PC-9 (cell line): ENCODE measurements around the gene ELANE. TPM values are rescaled to one million over a fixed set of nuclear protein-coding genes. Genes with fewer than 3 reads are reported as not detected.

Experiments
- Bru-seq: library from RNA; stranded (reverse); fragments of 400-500 nt; gene quantifications from one replicate; lab custom pipeline; 2021; lab: Mats Ljungman, UMichigan
- BruChase-seq, 2 experiments: library from RNA; stranded (reverse); fragments of 400-500 nt; gene quantifications; one replicate each; lab custom pipeline; 2021; lab: Mats Ljungman, UMichigan
- BruUV-seq: library from RNA; stranded (reverse); fragments of 400-500 nt; replicated peaks from 2 replicates; lab custom pipeline; 2021; lab: Mats Ljungman, UMichigan
- CTCF ChIA-PET: fragments of 300-600 bp; sonication (Branson Sonifier 250); formaldehyde crosslinking; loops from one replicate; lab custom pipeline; 2022; ENCODE audit warnings: antibody characterized with exemption; lab: Charles Lee
- POLR2A ChIA-PET: fragments of 300-600 bp; sonication (Branson Sonifier 250); formaldehyde crosslinking; loops from one replicate; lab custom pipeline; 2022; ENCODE audit warnings: antibody characterized with exemption; ENCODE audit not compliant: unreplicated experiment; lab: Charles Lee
- DNase-seq, 2 experiments: peaks; one replicate each; pipeline versions ENCODE4 v3.0.0 to v3.0.0-alpha.2; 2015 to 2022; ENCODE audit warnings: mixed read lengths in 1 of 2
- H2AFZ ChIP-seq: fragments of 200-600 bp; sonication (generic); 2 replicates; pipeline ENCODE4 v1.8.1; 2017; ENCODE audit warnings: antibody characterized with exemption
- H3F3A ChIP-seq: fragments of 200-600 bp; sonication (generic); 2 replicates; pipeline ENCODE4 v1.8.1; 2017; ENCODE audit warnings: antibody characterized with exemption, mild to moderate bottlenecking, low read depth; ENCODE audit not compliant: insufficient read depth
- H3K27ac ChIP-seq: fragments of 200-600 bp; sonication (generic); 2 replicates; pipeline ENCODE4 v1.6.1; 2016; ENCODE audit warnings: mixed run types
- H3K27me3 ChIP-seq: fragments of 200-600 bp; sonication (generic); 2 replicates; pipeline ENCODE4 v1.6.1; 2016; ENCODE audit warnings: low read depth, mixed run types; ENCODE audit not compliant: insufficient read depth
- H3K36me3 ChIP-seq: fragments of 200-600 bp; sonication (generic); 2 replicates; pipeline ENCODE4 v1.6.1; 2016; ENCODE audit warnings: low read depth, mixed run types
- H3K4me1 ChIP-seq: fragments of 200-600 bp; sonication (generic); replicated peaks from 2 replicates; pipeline ENCODE4 v1.6.1; 2016; ENCODE audit warnings: mixed run types; ENCODE audit not compliant: insufficient read depth
- H3K4me2 ChIP-seq: fragments of 200-600 bp; sonication (generic); 2 replicates; pipeline ENCODE4 v1.6.1; 2017; ENCODE audit warnings: mixed run types
- H3K4me3 ChIP-seq: fragments of 200-600 bp; sonication (generic); 2 replicates; pipeline ENCODE4 v1.6.1; 2016; ENCODE audit warnings: mixed run types
- H3K79me2 ChIP-seq: fragments of 200-600 bp; sonication (generic); 2 replicates; pipeline ENCODE4 v1.6.1; 2017; ENCODE audit warnings: low read depth, mixed run types
- H3K9me2 ChIP-seq: fragments of 200-600 bp; sonication (generic); 2 replicates; pipeline ENCODE4 v1.8.1; 2017; ENCODE audit warnings: mild to moderate bottlenecking; ENCODE audit not compliant: insufficient read depth
- H3K9me3 ChIP-seq: fragments of 200-600 bp; sonication (generic); 2 replicates; pipeline ENCODE4 v1.8.1; 2016; ENCODE audit warnings: low read depth; ENCODE audit not compliant: insufficient read depth
- H4K20me1 ChIP-seq: fragments of 200-600 bp; sonication (generic); 2 replicates; pipeline ENCODE4 v1.8.1; 2017; ENCODE audit not compliant: insufficient read depth
- EZH2 ChIP-seq: fragments of 200-600 bp; sonication (generic); IDR thresholded peaks from 2 replicates; pipeline ENCODE4 v1.8.0; 2017; ENCODE audit warnings: antibody characterized with exemption, low read depth
- intact Hi-C: fragments of 100-400 bp; cut with micrococcal nuclease; formaldehyde crosslinking; loops from one replicate; pipeline ENCODE4 v1.10.0; 2022; ENCODE audit not compliant: unreplicated experiment
- long read RNA-seq: library from polyadenylated mRNA; stranded (forward); transcript quantifications from one replicate; pipeline ENCODE4 v2.0.0, GENCODE V29; 2022
- total RNA-seq: library from RNA; stranded (reverse); gene quantifications from 2 replicates; pipeline ENCODE4 v1.2.3, GENCODE V29; 2021
- TF ChIP-seq, protein P1 (sequence below): fragments of 200-600 bp; sonication (generic); conservative IDR thresholded peaks from 2 replicates; pipeline ENCODE4 v1.6.1; 2017; ENCODE audit warnings: mixed run types, antibody characterized with exemption, mild to moderate bottlenecking, moderate library complexity

Gene ELANE
- not detected in 2 replicates for total RNA-seq
- not detected for Bru-seq, nascent RNA
- BruChase-seq, experiment 1, labeled RNA remaining after a 2-hour chase = not detected
- BruChase-seq, experiment 2, labeled RNA remaining after a 6-hour chase = not detected
- long read RNA-seq = 0 reads

DNA sequence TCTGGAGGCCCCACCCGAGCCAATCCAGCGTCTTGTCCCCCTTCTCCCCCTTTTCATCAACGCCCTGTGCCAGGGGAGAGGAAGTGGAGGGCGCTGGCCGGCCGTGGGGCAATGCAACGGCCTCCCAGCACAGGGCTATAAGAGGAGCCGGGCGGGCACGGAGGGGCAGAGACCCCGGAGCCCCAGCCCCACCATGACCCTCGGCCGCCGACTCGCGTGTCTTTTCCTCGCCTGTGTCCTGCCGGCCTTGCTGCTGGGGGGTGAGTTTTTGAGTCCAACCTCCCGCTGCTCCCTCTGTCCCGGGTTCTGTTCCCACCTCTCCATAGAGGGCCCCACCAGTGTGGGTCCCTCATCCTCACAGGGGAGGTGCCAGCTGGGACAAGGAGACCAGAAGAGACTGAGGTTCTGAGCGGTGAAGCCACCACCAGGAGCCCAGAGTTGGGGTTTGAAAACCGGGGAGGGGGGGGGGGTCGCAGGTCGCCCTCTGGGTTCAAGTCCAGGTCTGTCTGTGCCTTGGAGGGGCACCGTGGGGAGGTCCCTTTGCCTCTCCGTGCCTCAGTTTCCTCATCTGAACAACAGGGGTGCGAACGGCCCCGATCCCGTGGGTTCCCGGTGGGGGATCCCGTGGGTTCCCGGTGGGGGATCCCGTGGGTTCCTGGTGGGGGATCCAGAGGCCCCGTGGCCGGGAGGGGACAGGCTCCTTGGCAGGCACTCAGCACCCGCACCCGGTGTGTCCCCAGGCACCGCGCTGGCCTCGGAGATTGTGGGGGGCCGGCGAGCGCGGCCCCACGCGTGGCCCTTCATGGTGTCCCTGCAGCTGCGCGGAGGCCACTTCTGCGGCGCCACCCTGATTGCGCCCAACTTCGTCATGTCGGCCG is at the start of gene ELANE:
Gene ELANE, plus strand, starts transcription at position 168 of the 878 bp plus-strand sequence. Its CDS starts 26 bp downstream, at position 194.
- no peak for TF ChIP-seq EZH2
- TF ChIP-seq, protein P1, sequence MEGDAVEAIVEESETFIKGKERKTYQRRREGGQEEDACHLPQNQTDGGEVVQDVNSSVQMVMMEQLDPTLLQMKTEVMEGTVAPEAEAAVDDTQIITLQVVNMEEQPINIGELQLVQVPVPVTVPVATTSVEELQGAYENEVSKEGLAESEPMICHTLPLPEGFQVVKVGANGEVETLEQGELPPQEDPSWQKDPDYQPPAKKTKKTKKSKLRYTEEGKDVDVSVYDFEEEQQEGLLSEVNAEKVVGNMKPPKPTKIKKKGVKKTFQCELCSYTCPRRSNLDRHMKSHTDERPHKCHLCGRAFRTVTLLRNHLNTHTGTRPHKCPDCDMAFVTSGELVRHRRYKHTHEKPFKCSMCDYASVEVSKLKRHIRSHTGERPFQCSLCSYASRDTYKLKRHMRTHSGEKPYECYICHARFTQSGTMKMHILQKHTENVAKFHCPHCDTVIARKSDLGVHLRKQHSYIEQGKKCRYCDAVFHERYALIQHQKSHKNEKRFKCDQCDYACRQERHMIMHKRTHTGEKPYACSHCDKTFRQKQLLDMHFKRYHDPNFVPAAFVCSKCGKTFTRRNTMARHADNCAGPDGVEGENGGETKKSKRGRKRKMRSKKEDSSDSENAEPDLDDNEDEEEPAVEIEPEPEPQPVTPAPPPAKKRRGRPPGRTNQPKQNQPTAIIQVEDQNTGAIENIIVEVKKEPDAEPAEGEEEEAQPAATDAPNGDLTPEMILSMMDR = no peak
- Histone ChIP-seq H3K79me2 (no peaks in the 10 kb centered on the region), H2AFZ (no peak within 1 kb of the TSS), H3K9me3 (no peaks in the 10 kb centered on the region), H3K4me3 (no peak within 1 kb of the TSS), H3K4me2 (peak within 1 kb of the TSS; percentile 40; the same call in 1 of the 2 replicates), H3F3A (peaks cover 24% of the 10 kb centered on the region; the same call in 1 of the 2 replicates), H3K36me3 (no peaks in the 10 kb centered on the region), H3K27ac (no peak within 1 kb of the TSS), H3K27me3 (peaks cover 16% of the 10 kb centered on the region), H3K9me2 (no peaks in the 10 kb centered on the region), H3K4me1 (peaks cover 5% of the 10 kb centered on the region; the same call in 1 of the 2 replicates), H4K20me1 (no peaks in the 10 kb centered on the region; the same call in 1 of the 2 replicates)
- ChIA-PET CTCF (no interaction called here), POLR2A (interaction anchor here (0.8 kb wide), 1 partner anchor 67 kb away, joined by 9 read pairs; no protein-coding TSS in a partner anchor)
- intact Hi-C loops = loop anchor here (10.0 kb wide), 1 partner anchor 132 kb away; the partner anchor contains the start of gene WDR18
- no peak for DNase-seq
- BruUV-seq = no TSS peak

DNA sequence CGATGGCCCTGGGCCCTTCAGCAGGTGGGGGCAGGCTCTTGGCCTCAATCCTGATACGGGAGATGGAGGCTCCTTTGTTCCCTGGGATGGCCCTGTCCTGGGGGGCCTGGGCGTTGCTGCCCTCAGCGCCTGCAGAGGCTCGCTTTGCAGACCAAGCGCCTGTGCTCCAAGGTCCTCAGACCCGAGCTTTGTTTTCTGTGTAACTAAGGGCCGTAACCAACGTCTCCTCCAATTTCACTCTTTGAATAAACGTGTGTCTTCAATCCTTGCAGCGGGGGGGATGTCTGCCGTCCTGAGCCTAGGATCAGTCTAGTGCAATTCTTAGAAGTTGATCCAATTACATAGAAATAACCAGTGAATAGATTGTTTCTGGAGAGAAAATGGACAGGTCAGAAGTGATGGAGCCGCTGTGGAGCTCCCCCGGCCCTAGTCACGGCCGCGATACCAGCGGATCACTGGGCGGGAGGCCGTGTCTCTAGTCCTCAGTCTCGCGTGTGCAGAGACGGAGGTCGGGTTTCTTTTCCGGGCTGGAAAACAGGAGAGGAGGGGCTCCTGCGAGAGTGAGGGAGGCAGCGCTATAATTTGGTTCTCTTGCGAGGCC is 49.5 kb upstream of the ELANE start:
- H3K27me3 ChIP-seq = no peaks in the 10 kb centered on the region
- intact Hi-C loops = no loop called here
- TF ChIP-seq, protein P1 = no peak
- TF ChIP-seq EZH2 = no peak
- CTCF ChIA-PET = no interaction called here
- no TSS peak for BruUV-seq
- H3K4me3 ChIP-seq = no peak overlapping the region
- POLR2A ChIA-PET = no interaction called here
- peaks cover 96% of the 10 kb centered on the region for H4K20me1 ChIP-seq
- no peak for DNase-seq
- H3K4me2 ChIP-seq = no peak overlapping the region
- H3F3A ChIP-seq = peaks cover 48% of the 10 kb centered on the region
- no peak overlapping the region for H2AFZ ChIP-seq
- H3K36me3 ChIP-seq = peaks cover 33% of the 10 kb centered on the region
- no peaks in the 10 kb centered on the region for H3K9me3 ChIP-seq
- H3K9me2 ChIP-seq = no peaks in the 10 kb centered on the region
- peaks cover 93% of the 10 kb centered on the region for H3K79me2 ChIP-seq
- peaks cover 23% of the 10 kb centered on the region for H3K4me1 ChIP-seq
- no peak overlapping the region for H3K27ac ChIP-seq

DNA sequence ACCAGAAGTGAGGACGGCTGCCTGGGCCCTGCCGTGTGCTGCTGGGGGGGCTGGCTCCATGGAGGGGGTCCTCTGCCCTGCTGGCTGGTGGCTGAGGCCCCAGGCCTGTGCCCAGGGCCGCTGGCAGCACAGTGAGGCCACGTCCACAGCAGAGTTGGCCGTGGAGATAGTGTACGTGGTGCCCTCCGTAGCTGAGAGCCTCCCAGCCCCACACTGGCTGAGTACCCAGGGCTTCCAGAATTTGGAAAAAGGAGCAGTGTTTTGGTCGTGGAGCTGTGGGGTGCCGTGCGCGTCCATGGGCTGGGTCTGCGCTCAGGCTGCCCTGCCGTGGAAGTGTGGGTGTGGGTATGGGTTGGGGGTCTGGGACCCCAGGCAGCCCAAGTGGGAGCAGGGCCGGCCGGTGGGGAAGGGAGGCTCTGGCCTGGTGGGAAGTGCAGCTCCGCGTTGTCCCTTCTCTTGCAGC is 49.0 kb upstream of the ELANE start:
- no peak overlapping the region for H3K4me3 ChIP-seq
- peaks cover 95% of the 10 kb centered on the region for H3K79me2 ChIP-seq
- no peaks in the 10 kb centered on the region for H3K9me2 ChIP-seq
- no peak overlapping the region for H2AFZ ChIP-seq
- TF ChIP-seq, protein P1 = no peak
- TF ChIP-seq EZH2 = no peak
- H3K36me3 ChIP-seq = peaks cover 38% of the 10 kb centered on the region
- H4K20me1 ChIP-seq = peaks cover 99% of the 10 kb centered on the region
- no peak overlapping the region for H3K27ac ChIP-seq
- no peak overlapping the region for H3K4me2 ChIP-seq
- H3K27me3 ChIP-seq = no peaks in the 10 kb centered on the region
- ChIA-PET CTCF (no interaction called here), POLR2A (no interaction called here)
- H3K4me1 ChIP-seq = peaks cover 23% of the 10 kb centered on the region
- intact Hi-C loops = no loop called here
- H3F3A ChIP-seq = peaks cover 53% of the 10 kb centered on the region
- BruUV-seq = no TSS peak
- no peak for DNase-seq
- no peaks in the 10 kb centered on the region for H3K9me3 ChIP-seq
